Umbilical cord (tissue), 2 donors: ENCODE measurements around the gene GNG8. TPM values are rescaled to one million over a fixed set of nuclear protein-coding genes. Genes with fewer than 3 reads are reported as not detected.

Source experiments
- DNase-seq: peaks from one replicate; pipeline ENCODE4 v3.0.0-alpha.2; 2015; ENCODE audit warnings: low spot score
- total RNA-seq: library from RNA; depleted of rRNA; stranded (reverse); fragments of >200 nt; gene quantifications from one replicate; pipeline ENCODE4 v1.2.3, GENCODE V29; 2014; ENCODE audit warnings: low replicate concordance; ENCODE audit not compliant: insufficient read depth

The GNG8 gene
- total RNA-seq, 1 donor from 2014 or later, result not detected

DNA sequence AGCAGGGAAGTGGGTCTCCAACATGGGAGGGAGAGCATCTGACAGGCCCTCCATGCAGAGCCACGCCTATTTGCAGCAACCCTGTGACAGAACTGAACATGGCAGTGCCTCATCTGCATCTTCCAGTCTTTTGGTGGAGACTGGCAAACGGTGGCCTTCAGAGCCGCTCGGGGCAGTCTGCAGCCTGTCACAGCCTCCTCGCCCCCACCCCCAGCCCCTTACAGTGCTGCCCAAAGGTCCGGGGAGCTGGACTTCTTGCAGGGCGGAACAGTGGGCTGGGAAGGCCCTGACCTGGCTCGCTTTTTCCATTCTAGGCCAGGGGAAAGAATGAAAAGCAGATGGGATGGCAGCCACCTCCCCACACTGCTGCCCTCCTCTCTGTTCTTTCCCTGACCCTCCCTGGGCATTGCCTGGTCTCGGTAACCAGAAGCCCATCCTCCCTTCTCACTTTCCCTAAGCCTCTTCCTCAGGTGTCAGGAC is 32.2 kb downstream of the GNG8 start:
- DNase-seq, result no peak

GRCh38 chr19:46603195-46603637 is 32.8 kb downstream of the GNG8 start:
- peak; percentile 41 for DNase-seq

GRCh38 chr19:46602392-46603194 is 33.4 kb downstream of the GNG8 start:
- no peak for DNase-seq

DNA sequence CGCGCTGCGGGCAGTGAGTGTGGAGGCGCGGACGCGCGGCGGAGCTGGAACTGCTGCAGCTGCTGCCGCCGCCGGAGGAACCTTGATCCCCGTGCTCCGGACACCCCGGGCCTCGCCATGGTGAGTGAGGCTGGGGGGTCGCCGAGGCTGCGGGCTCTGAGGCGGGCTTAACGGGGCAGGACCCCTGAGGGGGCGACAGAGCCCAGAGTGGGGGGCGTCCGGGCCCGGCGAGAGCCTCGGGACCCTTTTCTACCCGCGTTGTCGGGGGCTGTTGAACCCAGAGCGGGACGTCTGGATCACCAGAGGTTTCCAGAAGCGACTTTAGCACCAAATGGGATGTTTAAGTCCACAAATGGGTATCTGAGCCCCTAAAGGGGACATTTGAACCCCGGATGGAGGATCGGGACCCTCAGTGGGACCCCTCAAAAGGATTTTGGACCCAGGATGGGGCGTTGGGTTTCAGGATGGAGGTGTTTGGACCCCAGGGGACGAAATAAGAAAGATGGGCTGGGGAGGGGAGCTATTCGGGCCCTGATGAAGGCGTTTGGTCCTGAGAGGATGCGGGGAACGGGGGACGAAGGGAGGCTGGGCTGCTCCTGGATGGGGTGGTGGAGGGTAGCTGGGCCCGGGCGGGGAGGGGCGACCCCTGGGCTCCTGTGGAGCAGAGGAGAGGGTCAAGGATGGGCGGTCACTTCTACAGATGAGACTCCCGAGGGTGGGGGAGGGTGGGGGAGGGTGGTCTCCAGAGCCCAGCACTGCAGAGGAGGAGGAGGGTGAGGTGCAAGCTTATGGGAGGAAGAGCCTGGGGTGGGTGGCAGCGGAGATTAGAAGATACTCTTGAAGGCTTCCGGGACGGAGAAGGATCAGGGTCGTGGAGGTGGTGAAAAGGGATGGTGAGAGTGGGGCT is 34.4 kb downstream of the GNG8 start, which contains the start of gene CALM3:
Gene CALM3 (plus strand): TSS at position 13 of the 907 bp plus-strand sequence. CDS start 105 bp downstream, at position 118.
- DNase-seq, result peak; percentile 33

DNA sequence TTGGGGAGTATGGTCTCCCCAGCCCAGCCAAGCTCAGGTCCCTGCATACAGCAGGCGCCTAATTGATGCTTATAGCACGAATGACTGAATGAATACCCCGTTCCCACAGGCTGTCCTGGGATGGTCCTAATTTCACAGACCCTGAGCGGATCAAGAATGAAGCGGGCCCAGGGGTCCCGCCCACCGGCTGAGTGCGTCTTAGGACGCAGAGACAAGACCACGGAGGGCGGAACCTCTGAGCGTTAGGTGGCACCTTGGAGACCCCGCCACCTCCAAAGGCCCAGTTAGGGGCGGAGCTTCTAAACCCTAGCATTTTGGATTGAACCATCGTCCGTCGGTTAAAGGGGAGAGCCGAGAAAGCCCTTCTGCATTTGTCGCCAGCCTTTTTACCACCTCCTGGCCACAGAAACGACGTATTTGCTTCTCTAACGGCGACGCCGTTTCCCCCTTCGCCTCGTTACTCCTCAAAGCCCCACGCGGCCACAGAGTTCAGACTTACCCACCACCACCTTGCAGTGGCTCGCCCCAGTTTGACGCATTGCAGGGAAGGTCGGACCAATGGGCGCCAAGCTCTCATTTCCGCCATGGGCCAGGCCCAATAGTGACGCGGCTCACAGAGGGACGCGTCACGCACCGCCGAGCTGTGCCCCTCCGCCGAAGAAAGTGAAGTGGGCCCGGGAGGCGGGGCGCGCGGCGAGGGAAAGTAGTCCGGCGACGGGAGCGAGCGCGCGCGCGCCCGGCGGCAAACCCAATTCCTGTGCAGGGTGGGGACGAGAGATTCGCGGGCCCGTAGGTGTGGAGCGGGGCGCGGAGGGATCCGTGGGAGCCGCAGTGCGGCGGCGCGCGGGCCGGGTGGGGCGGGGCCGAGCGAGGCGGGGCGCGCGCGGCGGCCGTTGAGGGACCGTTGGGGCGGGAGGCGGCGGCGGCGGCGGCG is 35.4 kb downstream of the GNG8 start:
- peak; percentile 99 for DNase-seq

DNA sequence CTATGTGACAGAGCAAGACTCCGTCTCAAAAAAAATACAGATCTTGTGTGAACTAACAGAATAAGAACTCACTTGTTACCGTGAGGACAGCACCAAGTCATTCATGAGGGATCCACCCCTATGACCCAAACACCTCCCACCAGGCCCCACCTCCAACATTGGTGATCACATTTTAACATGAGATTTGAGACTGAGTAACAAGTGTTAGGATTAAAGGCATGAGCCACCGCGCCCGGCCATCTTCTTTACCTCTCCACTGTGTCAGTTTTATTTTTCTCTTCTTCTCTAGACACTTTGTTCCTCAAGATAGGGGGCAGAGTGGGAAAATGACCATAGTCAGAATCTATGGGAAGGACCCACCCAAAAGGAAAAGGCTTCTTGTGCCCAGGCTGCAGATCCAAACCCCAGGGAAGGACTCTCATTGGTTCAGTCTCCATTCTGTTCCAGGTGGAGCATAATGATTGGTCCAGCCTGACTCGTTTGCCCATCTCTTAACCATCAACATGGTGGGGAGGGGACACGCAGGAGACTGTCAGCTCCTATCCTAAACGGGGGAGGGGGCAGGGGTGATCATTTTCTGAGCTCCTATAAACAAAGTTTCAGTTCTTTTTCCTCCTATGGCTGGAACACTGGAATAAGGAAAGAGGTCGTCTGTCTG is 36.2 kb downstream of the GNG8 start:
- DNase-seq, result no peak

- no peak for DNase-seq
Observed at GRCh38 chr19:46598372-46598917, 37.6 kb downstream of the GNG8 start.

DNA sequence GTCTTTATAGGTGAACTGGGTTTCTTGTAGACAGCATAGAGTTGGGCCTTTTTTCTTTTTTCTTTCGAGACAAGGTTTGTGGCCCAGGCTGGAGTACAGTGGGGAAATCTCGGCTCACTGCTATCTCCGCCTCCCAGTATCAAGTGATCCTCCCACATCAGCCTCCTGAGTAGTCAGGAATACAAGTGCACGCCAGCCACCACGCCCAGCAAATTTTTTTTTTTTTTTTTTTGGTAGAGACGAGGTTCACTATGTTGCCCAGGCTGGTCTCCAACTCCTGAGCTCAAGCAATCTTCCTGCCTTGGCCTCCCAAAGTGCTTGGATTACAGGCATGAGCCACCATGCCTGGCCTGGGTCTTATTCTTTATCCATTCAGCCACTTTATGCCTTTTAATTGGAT is 40.0 kb downstream of the GNG8 start:
- no peak for DNase-seq

- DNase-seq, result no peak
Observed at GRCh38 chr19:46591870-46592269, 44.1 kb downstream of the GNG8 start.

- DNase-seq, result no peak
Observed at GRCh38 chr19:46591254-46591653, 44.7 kb downstream of the GNG8 start.

DNA sequence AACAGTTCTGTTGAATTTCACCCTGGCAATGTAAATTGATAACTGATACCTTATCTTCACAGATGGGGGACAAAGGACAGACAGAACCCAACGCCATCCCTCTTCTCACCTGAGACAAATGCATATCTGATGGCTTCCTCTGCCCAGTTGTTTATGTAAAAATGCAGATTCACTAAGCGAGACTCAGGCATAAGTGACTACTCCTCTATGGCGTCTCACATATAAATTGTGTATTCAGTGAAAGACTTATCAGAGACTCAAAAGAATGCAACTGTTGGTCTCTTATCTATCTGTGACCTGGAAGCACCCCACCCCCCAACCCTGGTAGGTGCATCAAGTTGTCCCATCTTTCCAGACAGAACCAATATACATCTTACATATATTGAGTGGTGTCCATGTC is 48.1 kb downstream of the GNG8 start:
- DNase-seq, result no peak

DNA sequence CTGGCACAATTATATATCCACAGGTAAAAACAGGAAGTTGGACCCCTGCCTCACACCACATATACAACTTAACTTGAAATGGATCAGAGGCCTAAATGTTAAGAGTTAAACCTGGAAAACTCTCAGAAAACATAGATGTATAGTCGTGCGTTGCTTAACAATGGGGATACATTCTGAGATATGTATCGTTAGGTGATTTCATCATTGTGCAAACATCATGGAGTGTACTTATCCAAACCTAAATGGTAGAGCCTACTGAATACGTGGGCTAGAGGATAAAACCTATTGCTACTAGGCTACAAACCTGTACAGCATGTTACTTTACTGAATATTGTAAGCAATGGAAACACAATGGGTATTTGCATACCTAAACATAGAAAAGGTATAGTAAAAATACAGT is 49.7 kb downstream of the GNG8 start:
- DNase-seq, result no peak

GRCh38 chr19:46585539-46585938 is 50.5 kb downstream of the GNG8 start:
- DNase-seq, result no peak

Other genes with a start within 250 kb of the GNG8 start
- gene CCDC8, start 222.6 kb downstream of the GNG8 start, total RNA-seq, result 61.2 TPM
- not detected for gene PNMA8C, start 207.3 kb downstream of the GNG8 start, total RNA-seq
- gene PNMA8A, start 164.6 kb downstream of the GNG8 start, total RNA-seq, result 10.4 TPM
- gene PNMA8B, start 140.3 kb downstream of the GNG8 start, total RNA-seq, result 3.1 TPM
- 82.8 TPM for gene CALM3, start 34.9 kb downstream of the GNG8 start, total RNA-seq
- gene PTGIR, start 11.1 kb downstream of the GNG8 start, total RNA-seq, result 22.6 TPM
- 26.7 TPM for gene DACT3, start 25.0 kb upstream of the GNG8 start, total RNA-seq
- 9.6 TPM for gene PRKD2, start 80.9 kb upstream of the GNG8 start, total RNA-seq
- 27.0 TPM for gene FKRP, start 109.9 kb upstream of the GNG8 start, total RNA-seq
- gene STRN4, start 110.2 kb upstream of the GNG8 start, total RNA-seq, result 41.9 TPM
- 76.6 TPM for gene SLC1A5, start 152.4 kb upstream of the GNG8 start, total RNA-seq
- 159 TPM for gene AP2S1, start 214.6 kb upstream of the GNG8 start, total RNA-seq
- gene ARHGAP35, start 224.8 kb upstream of the GNG8 start, total RNA-seq, result 26.5 TPM